SK-N-MC (cell line): ENCODE measurements around the gene RIN3.

ENCODE experiments used
- DNase-seq: peaks from one replicate; pipeline ENCODE4 v3.0.0-alpha.2; 2011; ENCODE audit warnings: low read depth, low spot score
- H3K27ac ChIP-seq: fragments of 200-600 bp; sonication (generic); 2 replicates; pipeline ENCODE4 v1.5.1; 2016; ENCODE audit warnings: mixed run types
- H3K36me3 ChIP-seq: fragments of 200-600 bp; sonication (generic); 2 replicates; pipeline ENCODE4 v1.6.1; 2017; ENCODE audit warnings: antibody characterized with exemption, low read length, mixed read lengths; ENCODE audit not compliant: insufficient read depth
- H3K4me3 ChIP-seq: fragments of 200-600 bp; sonication (generic); 2 replicates; pipeline ENCODE4 v1.5.1; 2016
- H3K9ac ChIP-seq: fragments of 200-600 bp; sonication (generic); 2 replicates; pipeline ENCODE4 v1.8.0; 2017; ENCODE audit warnings: mixed run types, mixed read lengths; ENCODE audit not compliant: insufficient read length
- H3K9me3 ChIP-seq: fragments of 200-600 bp; sonication (generic); 2 replicates; pipeline ENCODE4 v1.6.1; 2017; ENCODE audit warnings: low read depth, mild to moderate bottlenecking, antibody characterized with exemption, low read length, moderate library complexity, mixed read lengths
- EZH2 ChIP-seq: fragments of 200-600 bp; sonication (generic); IDR thresholded peaks from one replicate; pipeline ENCODE4 v1.6.1; 2017; ENCODE audit warnings: antibody characterized with exemption
- FOXP2 ChIP-seq: optimal IDR thresholded peaks from 2 replicates; pipeline ENCODE3; 2011; ENCODE audit warnings: mild to moderate bottlenecking, moderate library complexity; ENCODE audit not compliant: insufficient read depth; ENCODE audit errors: extremely low read length, control extremely low read depth
- POLR2AphosphoS5 ChIP-seq: IDR thresholded peaks from 2 replicates; pipeline ENCODE4 v1.6.1; 2012; ENCODE audit warnings: mild to moderate bottlenecking, low read depth, low read length, borderline replicate concordance

RIN3 gene

GRCh38 chr14:92596331-92596907 is 82.8 kb downstream of the RIN3 start:
- no peaks in the 10 kb centered on the region for H3K36me3 ChIP-seq
- no peak for DNase-seq
- no peak overlapping the region for H3K4me3 ChIP-seq
- H3K9me3 ChIP-seq = no peaks in the 10 kb centered on the region
- no peak for TF ChIP-seq EZH2
- no peak for TF ChIP-seq FOXP2
- no peak for TF ChIP-seq POLR2AphosphoS5
- H3K27ac ChIP-seq = no peak overlapping the region
- H3K9ac ChIP-seq = no peak overlapping the region

- Histone ChIP-seq H3K27ac (no peak overlapping the region), H3K4me3 (no peak overlapping the region), H3K9ac (no peak overlapping the region), H3K36me3 (no peaks in the 10 kb centered on the region), H3K9me3 (no peaks in the 10 kb centered on the region)
- DNase-seq = no peak
- TF ChIP-seq POLR2AphosphoS5 = no peak
- TF ChIP-seq EZH2 = no peak
- TF ChIP-seq FOXP2 = no peak
Measured at GRCh38 chr14:92597906-92598905, 84.6 kb downstream of the RIN3 start.

- H3K36me3 ChIP-seq = no peaks in the 10 kb centered on the region
- H3K4me3 ChIP-seq = no peak overlapping the region
- no peak for DNase-seq
- no peaks in the 10 kb centered on the region for H3K9me3 ChIP-seq
- no peak overlapping the region for H3K9ac ChIP-seq
- TF ChIP-seq FOXP2 = no peak
- TF ChIP-seq POLR2AphosphoS5 = no peak
- TF ChIP-seq EZH2 = no peak
- H3K27ac ChIP-seq = no peak overlapping the region
Measured at GRCh38 chr14:92599811-92600210, 86.2 kb downstream of the RIN3 start.

- no peak overlapping the region for H3K4me3 ChIP-seq
- no peaks in the 10 kb centered on the region for H3K36me3 ChIP-seq
- no peaks in the 10 kb centered on the region for H3K9me3 ChIP-seq
- no peak for DNase-seq
- no peak overlapping the region for H3K9ac ChIP-seq
- H3K27ac ChIP-seq = no peak overlapping the region
- TF ChIP-seq POLR2AphosphoS5 (no peak), EZH2 (no peak), FOXP2 (no peak)
Measured at GRCh38 chr14:92600318-92601053, 86.9 kb downstream of the RIN3 start.

- H3K9ac ChIP-seq = no peak overlapping the region
- H3K27ac ChIP-seq = no peak overlapping the region
- no peak for TF ChIP-seq FOXP2
- TF ChIP-seq EZH2 = no peak
- TF ChIP-seq POLR2AphosphoS5 = no peak
- no peak overlapping the region for H3K4me3 ChIP-seq
- H3K9me3 ChIP-seq = no peaks in the 10 kb centered on the region
- DNase-seq = no peak
- H3K36me3 ChIP-seq = no peaks in the 10 kb centered on the region
Measured at GRCh38 chr14:92601131-92601710, 87.6 kb downstream of the RIN3 start.

GRCh38 chr14:92601757-92602417 is 88.3 kb downstream of the RIN3 start:
- Histone ChIP-seq H3K9ac (no peak overlapping the region), H3K27ac (no peak overlapping the region), H3K36me3 (no peaks in the 10 kb centered on the region), H3K9me3 (no peaks in the 10 kb centered on the region), H3K4me3 (no peak overlapping the region)
- no peak for DNase-seq
- no peak for TF ChIP-seq POLR2AphosphoS5
- no peak for TF ChIP-seq EZH2
- TF ChIP-seq FOXP2 = no peak

- H3K9ac ChIP-seq = no peak overlapping the region
- no peak overlapping the region for H3K27ac ChIP-seq
- DNase-seq = no peak
- H3K9me3 ChIP-seq = no peaks in the 10 kb centered on the region
- H3K36me3 ChIP-seq = no peaks in the 10 kb centered on the region
- TF ChIP-seq EZH2 (no peak), FOXP2 (no peak)
- H3K4me3 ChIP-seq = no peak overlapping the region
Measured at GRCh38 chr14:92603309-92604242, 90.0 kb downstream of the RIN3 start.
